Measurements from ENCODE around the gene OMG. TPM values are rescaled to one million over a fixed set of nuclear protein-coding genes. Genes with fewer than 3 reads are reported as not detected.

The OMG gene
- total RNA-seq, 1 experiment from 2014 or later, result not detected

DNA sequence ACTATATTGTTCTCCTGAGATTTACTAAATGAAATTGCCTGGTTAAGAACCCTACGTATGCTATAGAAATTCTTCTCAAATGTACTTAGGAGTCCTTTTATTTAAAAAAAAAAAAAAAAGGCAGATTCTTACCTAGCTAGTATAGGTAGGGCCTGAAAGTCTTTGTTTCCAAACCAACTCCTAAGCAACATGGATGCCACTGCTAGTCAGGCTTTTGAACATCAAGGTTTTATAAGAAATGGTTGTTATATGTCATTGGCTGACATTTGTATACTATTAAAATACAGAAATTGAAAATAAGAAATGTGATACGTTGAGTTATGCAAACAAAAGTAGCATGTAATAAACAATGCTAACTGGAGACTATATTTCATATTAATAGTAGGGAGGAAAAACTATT lies 23.2 kb upstream of the OMG start:
- no peak for ATAC-seq
- H3K79me2 ChIP-seq (ENCODE audit: insufficient read depth, low read length), result no peaks in the 10 kb centered on the region

More for the DNA sequence above, 23.2 kb upstream of the OMG start:
- BruUV-seq (replicated peaks), result no TSS peak
- Histone ChIP-seq H4K20me1 (ENCODE audit: insufficient read depth) (no peaks in the 10 kb centered on the region), H3K27ac (ENCODE audit: low read depth, low read length) (no peak overlapping the region), H3K4me1 (ENCODE audit: control insufficient read depth in 1 of 2, insufficient read depth in 2 of 2, low read length in 2 of 2) (no peaks in the 10 kb centered on the region), H2AFZ (ENCODE audit: low read depth, low read length, poor library complexity, severe bottlenecking) (no peak overlapping the region), H3K9ac (ENCODE audit: low read length) (no peak overlapping the region), H3K27me3 (ENCODE audit: insufficient read depth, low read length) (no peaks in the 10 kb centered on the region), H3K4me2 (ENCODE audit: low read length) (no peak overlapping the region), H3K9me3 (ENCODE audit: control insufficient read depth in 1 of 2, insufficient read depth in 1 of 2, low read depth in 1 of 2, low read length in 2 of 2) (no peaks in the 10 kb centered on the region), H3K36me3 (ENCODE audit: control insufficient read depth in 1 of 2, insufficient read depth in 2 of 2, low read length in 2 of 2) (no peaks in the 10 kb centered on the region), H3K9me2 (ENCODE audit: insufficient read depth) (no peaks in the 10 kb centered on the region), H3K4me3 (replicated peaks in 1 of 2; ENCODE audit: low read depth in 1 of 2, low read length in 2 of 2) (no peak overlapping the region)
- intact Hi-C loops (cut with micrococcal nuclease), result no loop called here
- TF ChIP-seq YY1 (IDR thresholded peaks at IDR 0.05; ENCODE audit: extremely low read depth, insufficient replicate concordance, low read depth, low read length) (no peak), CEBPB (IDR thresholded peaks at IDR 0.05; ENCODE audit: low read depth) (no peak), TCF7L2 (IDR thresholded peaks at IDR 0.05; ENCODE audit: borderline replicate concordance, extremely low read depth, insufficient read depth, insufficient read length) (no peak), SP1 (IDR thresholded peaks at IDR 0.05; ENCODE audit: low read depth) (no peak), SIN3A (IDR thresholded peaks at IDR 0.05; ENCODE audit: low read depth) (no peak), SRF (IDR thresholded peaks at IDR 0.05; ENCODE audit: low read depth) (no peak), EGR1 (IDR thresholded peaks at IDR 0.05; ENCODE audit: low read depth) (no peak), EZH2 (IDR thresholded peaks at IDR 0.05) (no peak), EZH2phosphoT487 (IDR thresholded peaks at IDR 0.05; ENCODE audit: borderline replicate concordance) (no peak), RAD21 (IDR thresholded peaks at IDR 0.05; ENCODE audit: low read depth) (no peak), CBX3 (IDR thresholded peaks at IDR 0.05; ENCODE audit: low read depth) (no peak), FOSL1 (IDR thresholded peaks at IDR 0.05; ENCODE audit: low read depth) (no peak), ELF1 (IDR thresholded peaks at IDR 0.05; ENCODE audit: borderline replicate concordance, low read depth) (no peak), JUND (IDR thresholded peaks at IDR 0.05) (no peak), ZNF274 (IDR thresholded peaks at IDR 0.05; ENCODE audit: low read depth, low read length) (no peak)
- TF ChIP-seq, protein P1, sequence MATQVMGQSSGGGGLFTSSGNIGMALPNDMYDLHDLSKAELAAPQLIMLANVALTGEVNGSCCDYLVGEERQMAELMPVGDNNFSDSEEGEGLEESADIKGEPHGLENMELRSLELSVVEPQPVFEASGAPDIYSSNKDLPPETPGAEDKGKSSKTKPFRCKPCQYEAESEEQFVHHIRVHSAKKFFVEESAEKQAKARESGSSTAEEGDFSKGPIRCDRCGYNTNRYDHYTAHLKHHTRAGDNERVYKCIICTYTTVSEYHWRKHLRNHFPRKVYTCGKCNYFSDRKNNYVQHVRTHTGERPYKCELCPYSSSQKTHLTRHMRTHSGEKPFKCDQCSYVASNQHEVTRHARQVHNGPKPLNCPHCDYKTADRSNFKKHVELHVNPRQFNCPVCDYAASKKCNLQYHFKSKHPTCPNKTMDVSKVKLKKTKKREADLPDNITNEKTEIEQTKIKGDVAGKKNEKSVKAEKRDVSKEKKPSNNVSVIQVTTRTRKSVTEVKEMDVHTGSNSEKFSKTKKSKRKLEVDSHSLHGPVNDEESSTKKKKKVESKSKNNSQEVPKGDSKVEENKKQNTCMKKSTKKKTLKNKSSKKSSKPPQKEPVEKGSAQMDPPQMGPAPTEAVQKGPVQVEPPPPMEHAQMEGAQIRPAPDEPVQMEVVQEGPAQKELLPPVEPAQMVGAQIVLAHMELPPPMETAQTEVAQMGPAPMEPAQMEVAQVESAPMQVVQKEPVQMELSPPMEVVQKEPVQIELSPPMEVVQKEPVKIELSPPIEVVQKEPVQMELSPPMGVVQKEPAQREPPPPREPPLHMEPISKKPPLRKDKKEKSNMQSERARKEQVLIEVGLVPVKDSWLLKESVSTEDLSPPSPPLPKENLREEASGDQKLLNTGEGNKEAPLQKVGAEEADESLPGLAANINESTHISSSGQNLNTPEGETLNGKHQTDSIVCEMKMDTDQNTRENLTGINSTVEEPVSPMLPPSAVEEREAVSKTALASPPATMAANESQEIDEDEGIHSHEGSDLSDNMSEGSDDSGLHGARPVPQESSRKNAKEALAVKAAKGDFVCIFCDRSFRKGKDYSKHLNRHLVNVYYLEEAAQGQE (IDR thresholded peaks at IDR 0.05; ENCODE audit: low read depth), result no peak
- TF ChIP-seq, protein P2, sequence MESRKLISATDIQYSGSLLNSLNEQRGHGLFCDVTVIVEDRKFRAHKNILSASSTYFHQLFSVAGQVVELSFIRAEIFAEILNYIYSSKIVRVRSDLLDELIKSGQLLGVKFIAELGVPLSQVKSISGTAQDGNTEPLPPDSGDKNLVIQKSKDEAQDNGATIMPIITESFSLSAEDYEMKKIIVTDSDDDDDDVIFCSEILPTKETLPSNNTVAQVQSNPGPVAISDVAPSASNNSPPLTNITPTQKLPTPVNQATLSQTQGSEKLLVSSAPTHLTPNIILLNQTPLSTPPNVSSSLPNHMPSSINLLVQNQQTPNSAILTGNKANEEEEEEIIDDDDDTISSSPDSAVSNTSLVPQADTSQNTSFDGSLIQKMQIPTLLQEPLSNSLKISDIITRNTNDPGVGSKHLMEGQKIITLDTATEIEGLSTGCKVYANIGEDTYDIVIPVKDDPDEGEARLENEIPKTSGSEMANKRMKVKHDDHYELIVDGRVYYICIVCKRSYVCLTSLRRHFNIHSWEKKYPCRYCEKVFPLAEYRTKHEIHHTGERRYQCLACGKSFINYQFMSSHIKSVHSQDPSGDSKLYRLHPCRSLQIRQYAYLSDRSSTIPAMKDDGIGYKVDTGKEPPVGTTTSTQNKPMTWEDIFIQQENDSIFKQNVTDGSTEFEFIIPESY (IDR thresholded peaks at IDR 0.05; ENCODE audit: extremely low read depth, insufficient replicate concordance, low read length), result no peak
- TF ChIP-seq, protein P3, sequence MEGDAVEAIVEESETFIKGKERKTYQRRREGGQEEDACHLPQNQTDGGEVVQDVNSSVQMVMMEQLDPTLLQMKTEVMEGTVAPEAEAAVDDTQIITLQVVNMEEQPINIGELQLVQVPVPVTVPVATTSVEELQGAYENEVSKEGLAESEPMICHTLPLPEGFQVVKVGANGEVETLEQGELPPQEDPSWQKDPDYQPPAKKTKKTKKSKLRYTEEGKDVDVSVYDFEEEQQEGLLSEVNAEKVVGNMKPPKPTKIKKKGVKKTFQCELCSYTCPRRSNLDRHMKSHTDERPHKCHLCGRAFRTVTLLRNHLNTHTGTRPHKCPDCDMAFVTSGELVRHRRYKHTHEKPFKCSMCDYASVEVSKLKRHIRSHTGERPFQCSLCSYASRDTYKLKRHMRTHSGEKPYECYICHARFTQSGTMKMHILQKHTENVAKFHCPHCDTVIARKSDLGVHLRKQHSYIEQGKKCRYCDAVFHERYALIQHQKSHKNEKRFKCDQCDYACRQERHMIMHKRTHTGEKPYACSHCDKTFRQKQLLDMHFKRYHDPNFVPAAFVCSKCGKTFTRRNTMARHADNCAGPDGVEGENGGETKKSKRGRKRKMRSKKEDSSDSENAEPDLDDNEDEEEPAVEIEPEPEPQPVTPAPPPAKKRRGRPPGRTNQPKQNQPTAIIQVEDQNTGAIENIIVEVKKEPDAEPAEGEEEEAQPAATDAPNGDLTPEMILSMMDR (IDR thresholded peaks at IDR 0.05 in 2 of 3, conservative IDR thresholded peaks at IDR 0.05 in 1 of 3; ENCODE audit: borderline replicate concordance in 1 of 3, insufficient read depth in 1 of 3, low read depth in 2 of 3, low read length in 2 of 3), result no peak
- TF ChIP-seq, protein P4, sequence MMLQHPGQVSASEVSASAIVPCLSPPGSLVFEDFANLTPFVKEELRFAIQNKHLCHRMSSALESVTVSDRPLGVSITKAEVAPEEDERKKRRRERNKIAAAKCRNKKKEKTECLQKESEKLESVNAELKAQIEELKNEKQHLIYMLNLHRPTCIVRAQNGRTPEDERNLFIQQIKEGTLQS (IDR thresholded peaks at IDR 0.05), result no peak
- TF ChIP-seq, protein P5, sequence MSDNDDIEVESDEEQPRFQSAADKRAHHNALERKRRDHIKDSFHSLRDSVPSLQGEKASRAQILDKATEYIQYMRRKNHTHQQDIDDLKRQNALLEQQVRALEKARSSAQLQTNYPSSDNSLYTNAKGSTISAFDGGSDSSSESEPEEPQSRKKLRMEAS (IDR thresholded peaks at IDR 0.05), result no peak
- ChIA-PET CTCF (interaction anchor here (0.6 kb wide), 1 partner anchor 9 kb away, joined by 3 read pairs; no protein-coding TSS in a partner anchor), POLR2A (interaction anchor here (0.7 kb wide), 1 partner anchor 19 kb away, joined by 3 read pairs; no protein-coding TSS in a partner anchor), RAD21 (ENCODE audit: low non-redundant PET in 1 of 2, low total read pairs in 2 of 2, uncharacterized antibody in 2 of 2, unreplicated experiment in 2 of 2) (no interaction called here)
- no peak for DNase-seq (ENCODE audit: low read depth, low spot score)

All from HCT116 (cell line).